Testis (tissue), 3 donors: Measurements from ENCODE around the gene MROH2A. TPM values are rescaled to one million over a fixed set of nuclear protein-coding genes. Genes with fewer than 3 reads are reported as not detected.

Experiments
- DNase-seq: peaks from one replicate; pipeline ENCODE4 v3.0.0-alpha.2; 2019
- H3K27ac ChIP-seq, 2 donors: fragments of 200-600 bp; sonication (generic); one replicate each; pipeline ENCODE4 v1.5.1; 2019
- H3K27me3 ChIP-seq: fragments of 200-600 bp; sonication (generic); one replicate; pipeline ENCODE4 v1.5.1; 2019
- H3K36me3 ChIP-seq: fragments of 200-600 bp; sonication (generic); one replicate; pipeline ENCODE4 v1.5.1; 2017; ENCODE audit warnings: low read depth; ENCODE audit errors: missing control alignments
- H3K4me1 ChIP-seq: fragments of 200-600 bp; sonication (generic); one replicate; pipeline ENCODE4 v1.5.1; 2019
- H3K4me3 ChIP-seq, 2 donors: fragments of 200-600 bp; sonication (generic); one replicate each; pipeline ENCODE4 v1.5.1; 2017 to 2019
- H3K9me3 ChIP-seq: fragments of 200-600 bp; sonication (generic); one replicate; pipeline ENCODE4 v1.5.1; 2017
- CTCF ChIP-seq, 3 experiments: fragments of 450-650 bp in 2 of 3; fragments of 200-600 bp in 1 of 3; sonication (generic) in 1 of 3; IDR thresholded peaks; one replicate each; pipeline ENCODE4 v1.5.1; 2016 to 2019; ENCODE audit warnings: antibody characterized with exemption in 3 of 3, mild to moderate bottlenecking in 2 of 3, moderate library complexity in 1 of 3
- POLR2A ChIP-seq: fragments of 450-650 bp; IDR thresholded peaks from one replicate; pipeline ENCODE4 v1.6.1; 2017; ENCODE audit warnings: antibody characterized with exemption, mild to moderate bottlenecking, moderate library complexity
- WGBS, 2 donors: methylation state at CpG; one replicate each; pipeline ENCODE4 v1.1.5; 2018; 5-methylcytosine and 5-hydroxymethylcytosine counted together
- intact Hi-C: fragments of 100-400 bp; cut with DNase I; formaldehyde crosslinking; loops from one replicate; pipeline ENCODE4 v1.15.1; 2023; ENCODE audit warnings: low total_unique reads
- polyA plus RNA-seq: library from polyadenylated mRNA; stranded (reverse); fragments of 350-450 nt; fragmentation: Illumina TruSeq; extraction: RNeasy Lipid Tissue Mini Kit (QIAGEN cat#74804); gene quantifications from one replicate; pipeline ENCODE4 v1.2.3, GENCODE V29; 2014; ENCODE audit warnings: low read depth, low replicate concordance; ENCODE audit not compliant: insufficient read depth
- total RNA-seq, 2 donors: library from RNA; depleted of rRNA; stranded (reverse); fragments of >200 nt; gene quantifications; one replicate each; pipeline ENCODE4 v1.2.3, GENCODE V29; 2016

The MROH2A gene
- total and polyA plus RNA-seq, 3 donors from 2014 or later, result 5.1 to 10.7 (median 5.3) TPM

GRCh38 chr2:233857511-233858141 lies 79.5 kb downstream of the MROH2A start:
- WGBS, 2 donors, result 51 to 55% methylated on average over 8 to 9 of the region's 9 CpGs
- Histone ChIP-seq H3K9me3 (no peaks in the 10 kb centered on the region), H3K36me3 (no peaks in the 10 kb centered on the region), H3K4me3 (no peak overlapping the region), H3K27me3 (no peaks in the 10 kb centered on the region), H3K27ac (no peak overlapping the region), H3K4me1 (no peaks in the 10 kb centered on the region)
- TF ChIP-seq POLR2A (no peak), CTCF (IDR thresholded peaks at IDR 0.05) (peak in 2 of 3 experiments; percentile 31 to 48)
- intact Hi-C loops, result no loop called here
- DNase-seq, result peak; percentile 44

GRCh38 chr2:233858331-233858730 lies 80.2 kb downstream of the MROH2A start:
- DNase-seq, result no peak
- Histone ChIP-seq H3K27me3 (no peaks in the 10 kb centered on the region), H3K4me1 (no peaks in the 10 kb centered on the region), H3K36me3 (no peaks in the 10 kb centered on the region), H3K4me3 (no peak overlapping the region), H3K9me3 (no peaks in the 10 kb centered on the region), H3K27ac (no peak overlapping the region)
- no peak for TF ChIP-seq POLR2A
- 89 to 93% methylated on average over 4 of the region's 4 CpGs for WGBS, 2 donors
- intact Hi-C loops, result no loop called here

GRCh38 chr2:233862261-233862768 lies 84.2 kb downstream of the MROH2A start:
- H3K36me3 ChIP-seq, result no peaks in the 10 kb centered on the region
- TF ChIP-seq POLR2A, result no peak
- no peak for TF ChIP-seq CTCF (IDR thresholded peaks at IDR 0.05)
- H3K27me3 ChIP-seq, result no peaks in the 10 kb centered on the region
- H3K4me1 ChIP-seq, result no peaks in the 10 kb centered on the region
- WGBS, 2 donors, result 70 to 79% methylated on average over 4 of the region's 4 CpGs
- H3K4me3 ChIP-seq, result no peak overlapping the region
- no peak for DNase-seq
- no peak overlapping the region for H3K27ac ChIP-seq
- H3K9me3 ChIP-seq, result no peaks in the 10 kb centered on the region
- intact Hi-C loops, result no loop called here

GRCh38 chr2:233865838-233866237 lies 87.7 kb downstream of the MROH2A start:
- intact Hi-C loops, result no loop called here
- TF ChIP-seq CTCF (IDR thresholded peaks at IDR 0.05), result peak in 1 of 3 experiments; percentile 21
- no peak for TF ChIP-seq POLR2A
- no peaks in the 10 kb centered on the region for H3K4me1 ChIP-seq

GRCh38 chr2:233866479-233866878 lies 88.3 kb downstream of the MROH2A start:
- Histone ChIP-seq H3K9me3 (no peaks in the 10 kb centered on the region), H3K4me1 (no peaks in the 10 kb centered on the region), H3K27ac (no peak overlapping the region), H3K27me3 (no peaks in the 10 kb centered on the region), H3K4me3 (no peak overlapping the region), H3K36me3 (no peaks in the 10 kb centered on the region)
- no peak for TF ChIP-seq POLR2A
- no peak for TF ChIP-seq CTCF (IDR thresholded peaks at IDR 0.05)
- WGBS, 2 donors, result 72 to 81% methylated on average over 9 to 11 of the region's 11 CpGs
- no peak for DNase-seq
- intact Hi-C loops, result no loop called here

More at GRCh38 chr2:233865838-233866237, 87.7 kb downstream of the MROH2A start:
- no peak overlapping the region for H3K4me3 ChIP-seq
- 78 to 80% methylated on average over 3 of the region's 3 CpGs for WGBS, 2 donors
- no peaks in the 10 kb centered on the region for H3K9me3 ChIP-seq
- no peaks in the 10 kb centered on the region for H3K36me3 ChIP-seq
- H3K27ac ChIP-seq, result no peak overlapping the region
- no peaks in the 10 kb centered on the region for H3K27me3 ChIP-seq
- DNase-seq, result no peak
